Measurements from ENCODE around the gene ANO10.
"Not testable (repeated sequence)": the region's sequence is repeated elsewhere in the genome, so short reads cannot be mapped to it uniquely, and the experiment has no call there.

The ANO10 gene

GRCh38 chr3:43362183-43362582 lies 259.6 kb downstream of the ANO10 start:
- no peak overlapping the region for H3K4me2 ChIP-seq (ENCODE audit: insufficient read depth, low read length)
- TF ChIP-seq EZH2 (IDR thresholded peaks at IDR 0.05; ENCODE audit: borderline replicate concordance, low read depth, low read length, severe bottlenecking), result no peak
- TF ChIP-seq, protein P1, sequence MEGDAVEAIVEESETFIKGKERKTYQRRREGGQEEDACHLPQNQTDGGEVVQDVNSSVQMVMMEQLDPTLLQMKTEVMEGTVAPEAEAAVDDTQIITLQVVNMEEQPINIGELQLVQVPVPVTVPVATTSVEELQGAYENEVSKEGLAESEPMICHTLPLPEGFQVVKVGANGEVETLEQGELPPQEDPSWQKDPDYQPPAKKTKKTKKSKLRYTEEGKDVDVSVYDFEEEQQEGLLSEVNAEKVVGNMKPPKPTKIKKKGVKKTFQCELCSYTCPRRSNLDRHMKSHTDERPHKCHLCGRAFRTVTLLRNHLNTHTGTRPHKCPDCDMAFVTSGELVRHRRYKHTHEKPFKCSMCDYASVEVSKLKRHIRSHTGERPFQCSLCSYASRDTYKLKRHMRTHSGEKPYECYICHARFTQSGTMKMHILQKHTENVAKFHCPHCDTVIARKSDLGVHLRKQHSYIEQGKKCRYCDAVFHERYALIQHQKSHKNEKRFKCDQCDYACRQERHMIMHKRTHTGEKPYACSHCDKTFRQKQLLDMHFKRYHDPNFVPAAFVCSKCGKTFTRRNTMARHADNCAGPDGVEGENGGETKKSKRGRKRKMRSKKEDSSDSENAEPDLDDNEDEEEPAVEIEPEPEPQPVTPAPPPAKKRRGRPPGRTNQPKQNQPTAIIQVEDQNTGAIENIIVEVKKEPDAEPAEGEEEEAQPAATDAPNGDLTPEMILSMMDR (IDR thresholded peaks at IDR 0.05; ENCODE audit: borderline replicate concordance, extremely low read depth, low read length, poor library complexity, severe bottlenecking), result no peak
- H3K79me2 ChIP-seq (ENCODE audit: insufficient read depth, low read length), result no peaks in the 10 kb centered on the region
- H2AFZ ChIP-seq (ENCODE audit: low read depth, low read length), result no peak overlapping the region
- no peak overlapping the region for H3K27ac ChIP-seq (ENCODE audit: low read length)
- DNase-seq, result no peak
- H3K9ac ChIP-seq (ENCODE audit: low read depth, low read length), result no peak overlapping the region
- H3K9me3 ChIP-seq (ENCODE audit: insufficient read depth, low read length, severe bottlenecking), result no peaks in the 10 kb centered on the region
- no peak overlapping the region for H3K4me3 ChIP-seq (ENCODE audit: low read depth in 1 of 2, low read length in 2 of 2)
- no peaks in the 10 kb centered on the region for H3K27me3 ChIP-seq (ENCODE audit: insufficient read depth, low read length, poor library complexity)
- ATAC-seq (ENCODE audit: insufficient read depth, low read depth), result no peak
- H3K4me1 ChIP-seq (ENCODE audit: insufficient read depth, low read length), result no peaks in the 10 kb centered on the region
- no peaks in the 10 kb centered on the region for H4K20me1 ChIP-seq (ENCODE audit: insufficient read depth, low read length)
- H3K36me3 ChIP-seq (ENCODE audit: insufficient read depth, low read length), result no peaks in the 10 kb centered on the region

DNA sequence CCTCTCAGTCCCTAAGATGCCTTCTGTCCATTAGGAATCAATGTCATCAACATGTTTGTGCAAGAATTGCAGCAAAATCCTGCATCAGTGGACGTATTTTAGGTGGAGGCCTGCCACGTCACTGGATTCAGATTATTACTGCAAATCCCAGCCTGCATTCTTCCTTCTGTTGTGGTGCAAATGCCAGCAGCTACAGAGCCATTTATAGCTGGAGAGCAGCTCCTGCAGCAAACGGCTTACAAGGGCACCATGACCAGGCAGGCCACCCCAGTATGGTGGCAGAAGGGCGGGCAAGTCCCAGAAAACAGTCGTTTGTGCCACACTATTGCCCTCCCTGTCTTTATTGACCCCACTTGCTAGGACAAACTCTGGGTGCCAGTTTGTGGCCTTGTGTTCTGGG lies 260.7 kb downstream of the ANO10 start:
- no peaks in the 10 kb centered on the region for H3K4me1 ChIP-seq (ENCODE audit: insufficient read depth, low read length)
- no peaks in the 10 kb centered on the region for H3K9me3 ChIP-seq (ENCODE audit: insufficient read depth, low read length, severe bottlenecking)
- H3K36me3 ChIP-seq (ENCODE audit: insufficient read depth, low read length), result no peaks in the 10 kb centered on the region
- H4K20me1 ChIP-seq (ENCODE audit: insufficient read depth, low read length), result no peaks in the 10 kb centered on the region
- no peaks in the 10 kb centered on the region for H3K27me3 ChIP-seq (ENCODE audit: insufficient read depth, low read length, poor library complexity)
- no peak overlapping the region for H3K9ac ChIP-seq (ENCODE audit: low read depth, low read length)
- no peak for TF ChIP-seq EZH2 (IDR thresholded peaks at IDR 0.05; ENCODE audit: borderline replicate concordance, low read depth, low read length, severe bottlenecking)
- TF ChIP-seq, protein P1 (IDR thresholded peaks at IDR 0.05; ENCODE audit: borderline replicate concordance, extremely low read depth, low read length, poor library complexity, severe bottlenecking), result no peak
- ATAC-seq (ENCODE audit: insufficient read depth, low read depth), result no peak
- H2AFZ ChIP-seq (ENCODE audit: low read depth, low read length), result no peak overlapping the region
- no peak for DNase-seq
- H3K4me2 ChIP-seq (ENCODE audit: insufficient read depth, low read length), result no peak overlapping the region
- no peak overlapping the region for H3K27ac ChIP-seq (ENCODE audit: low read length)
- H3K79me2 ChIP-seq (ENCODE audit: insufficient read depth, low read length), result no peaks in the 10 kb centered on the region
- H3K4me3 ChIP-seq (ENCODE audit: low read depth in 1 of 2, low read length in 2 of 2), result no peak overlapping the region

GRCh38 chr3:43356033-43356432 lies 265.8 kb downstream of the ANO10 start:
- H3K4me2 ChIP-seq (ENCODE audit: insufficient read depth, low read length); H3K27ac ChIP-seq (ENCODE audit: low read length); H2AFZ ChIP-seq (ENCODE audit: low read depth, low read length); DNase-seq; H3K4me3 ChIP-seq (ENCODE audit: low read depth in 1 of 2, low read length in 2 of 2); H3K9ac ChIP-seq (ENCODE audit: low read depth, low read length); H4K20me1 ChIP-seq (ENCODE audit: insufficient read depth, low read length); H3K4me1 ChIP-seq (ENCODE audit: insufficient read depth, low read length); ATAC-seq (ENCODE audit: insufficient read depth, low read depth); H3K36me3 ChIP-seq (ENCODE audit: insufficient read depth, low read length); H3K79me2 ChIP-seq (ENCODE audit: insufficient read depth, low read length); H3K27me3 ChIP-seq (ENCODE audit: insufficient read depth, low read length, poor library complexity): not testable (repeated sequence)
- H3K9me3 ChIP-seq (ENCODE audit: insufficient read depth, low read length, severe bottlenecking), result peaks cover 30% of the 10 kb centered on the region

DNA sequence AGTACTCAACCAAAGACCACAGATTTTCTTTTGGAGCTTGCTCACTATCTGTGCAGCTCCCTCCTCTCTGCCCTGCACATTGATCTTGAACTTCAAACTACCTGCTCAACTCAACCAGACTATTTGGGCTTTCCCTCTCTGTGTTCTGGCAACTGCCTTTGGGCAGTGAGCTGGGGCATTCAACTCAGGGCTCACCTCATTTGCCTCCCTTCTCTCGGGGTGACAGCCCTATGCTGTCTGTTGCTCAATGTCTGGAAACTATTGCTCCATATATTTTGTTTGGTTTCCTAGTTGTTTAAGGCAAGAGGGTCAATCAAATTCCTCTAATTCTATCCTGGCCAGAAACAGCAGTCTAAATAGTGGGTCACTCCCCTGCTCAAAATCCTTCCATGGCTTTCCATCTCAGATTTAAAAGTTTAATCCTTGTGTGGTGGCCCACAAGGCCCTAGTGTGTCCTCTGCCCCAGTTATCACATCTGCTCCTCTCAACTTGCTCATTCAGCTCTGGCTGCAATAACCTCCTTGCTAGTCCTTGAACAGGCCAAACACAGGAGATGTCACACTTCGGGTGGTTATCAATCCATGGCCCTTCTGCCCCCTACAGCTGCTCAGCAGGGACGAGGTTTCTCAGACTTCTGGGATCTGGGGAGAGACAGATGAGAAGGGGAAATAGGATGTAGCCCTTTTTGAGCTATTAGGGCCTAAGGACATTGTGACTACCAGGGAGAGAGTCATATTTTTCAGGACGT lies 267.7 kb downstream of the ANO10 start:
- no peak overlapping the region for H3K4me2 ChIP-seq (ENCODE audit: insufficient read depth, low read length)
- no peaks in the 10 kb centered on the region for H3K79me2 ChIP-seq (ENCODE audit: insufficient read depth, low read length)
- no peak for ATAC-seq (ENCODE audit: insufficient read depth, low read depth)
- H3K27ac ChIP-seq (ENCODE audit: low read length), result no peak overlapping the region
- no peak overlapping the region for H3K9ac ChIP-seq (ENCODE audit: low read depth, low read length)
- TF ChIP-seq EZH2 (IDR thresholded peaks at IDR 0.05; ENCODE audit: borderline replicate concordance, low read depth, low read length, severe bottlenecking), result no peak
- TF ChIP-seq, protein P1 (IDR thresholded peaks at IDR 0.05; ENCODE audit: borderline replicate concordance, extremely low read depth, low read length, poor library complexity, severe bottlenecking), result no peak
- no peaks in the 10 kb centered on the region for H3K4me1 ChIP-seq (ENCODE audit: insufficient read depth, low read length)
- H3K9me3 ChIP-seq (ENCODE audit: insufficient read depth, low read length, severe bottlenecking), result peaks cover 30% of the 10 kb centered on the region
- H2AFZ ChIP-seq (ENCODE audit: low read depth, low read length), result no peak overlapping the region
- no peak overlapping the region for H3K4me3 ChIP-seq (ENCODE audit: low read depth in 1 of 2, low read length in 2 of 2)
- no peaks in the 10 kb centered on the region for H4K20me1 ChIP-seq (ENCODE audit: insufficient read depth, low read length)
- peaks cover 22% of the 10 kb centered on the region for H3K36me3 ChIP-seq (ENCODE audit: insufficient read depth, low read length)
- no peaks in the 10 kb centered on the region for H3K27me3 ChIP-seq (ENCODE audit: insufficient read depth, low read length, poor library complexity)
- no peak for DNase-seq

Measured in DND-41 (cell line).